Activated CD8-positive, alpha-beta memory T cell treated with anti-CD3 and anti-CD28 coated beads for 1 hour (primary cell): Measurements from ENCODE around the gene VAX1.

ENCODE experiments used
- DNase-seq, 2 donors: peaks; one replicate each; pipeline ENCODE4 v3.0.0-alpha.2; 2020; ENCODE audit warnings: low read depth in 1 of 2; ENCODE audit errors: extremely low read depth in 1 of 2

Gene VAX1

DNA sequence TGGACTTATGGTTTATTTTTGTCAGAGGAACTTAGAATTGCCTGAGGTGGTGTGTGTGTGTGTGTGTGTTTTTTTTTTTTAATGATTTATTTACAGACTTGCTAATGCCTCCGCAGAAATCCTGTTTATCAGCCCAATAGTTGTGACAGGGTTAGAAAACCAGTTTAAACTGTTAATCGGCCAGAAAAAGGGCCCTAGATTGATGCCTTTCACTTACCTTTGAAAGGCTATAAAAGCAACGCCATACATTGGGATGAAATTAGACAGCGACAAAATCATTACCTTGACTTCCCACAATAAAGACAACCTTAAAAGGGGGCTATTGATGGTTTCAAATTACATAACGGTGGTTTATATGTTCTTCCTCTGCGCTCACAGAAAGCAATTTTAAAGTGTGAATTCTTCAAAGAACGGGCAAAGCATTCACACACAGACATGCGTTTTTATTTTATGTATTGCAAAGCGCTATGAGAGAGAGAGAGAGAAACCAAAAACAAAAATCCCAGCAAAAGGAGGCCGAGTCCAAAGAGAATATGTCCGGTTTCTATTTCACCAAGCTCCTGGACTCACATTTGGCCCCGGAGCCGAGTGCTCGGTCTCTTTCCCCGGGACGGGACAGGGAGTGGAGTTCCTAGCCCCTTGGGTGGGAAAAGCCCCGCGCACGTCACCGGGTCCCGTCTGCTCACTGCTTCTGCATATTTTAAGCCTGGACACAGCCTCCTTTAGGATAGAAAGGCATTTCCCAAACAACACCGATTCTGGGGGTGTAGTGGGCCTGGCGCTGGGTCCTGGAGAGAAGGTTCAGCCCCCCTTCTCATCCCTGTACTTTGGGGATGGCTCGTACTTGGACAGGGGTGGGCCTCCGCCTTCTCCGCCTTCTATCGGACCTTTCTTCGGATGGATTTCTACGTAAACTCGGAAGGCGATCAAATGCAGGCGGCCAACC, 26.8 kb upstream of the VAX1 start:
- no peak for DNase-seq

GRCh38 chr10:117163954-117164548, 26.0 kb upstream of the VAX1 start:
- DNase-seq: no peak

- DNase-seq: no peak
Measured at GRCh38 chr10:117163061-117163953, 25.2 kb upstream of the VAX1 start.

DNA sequence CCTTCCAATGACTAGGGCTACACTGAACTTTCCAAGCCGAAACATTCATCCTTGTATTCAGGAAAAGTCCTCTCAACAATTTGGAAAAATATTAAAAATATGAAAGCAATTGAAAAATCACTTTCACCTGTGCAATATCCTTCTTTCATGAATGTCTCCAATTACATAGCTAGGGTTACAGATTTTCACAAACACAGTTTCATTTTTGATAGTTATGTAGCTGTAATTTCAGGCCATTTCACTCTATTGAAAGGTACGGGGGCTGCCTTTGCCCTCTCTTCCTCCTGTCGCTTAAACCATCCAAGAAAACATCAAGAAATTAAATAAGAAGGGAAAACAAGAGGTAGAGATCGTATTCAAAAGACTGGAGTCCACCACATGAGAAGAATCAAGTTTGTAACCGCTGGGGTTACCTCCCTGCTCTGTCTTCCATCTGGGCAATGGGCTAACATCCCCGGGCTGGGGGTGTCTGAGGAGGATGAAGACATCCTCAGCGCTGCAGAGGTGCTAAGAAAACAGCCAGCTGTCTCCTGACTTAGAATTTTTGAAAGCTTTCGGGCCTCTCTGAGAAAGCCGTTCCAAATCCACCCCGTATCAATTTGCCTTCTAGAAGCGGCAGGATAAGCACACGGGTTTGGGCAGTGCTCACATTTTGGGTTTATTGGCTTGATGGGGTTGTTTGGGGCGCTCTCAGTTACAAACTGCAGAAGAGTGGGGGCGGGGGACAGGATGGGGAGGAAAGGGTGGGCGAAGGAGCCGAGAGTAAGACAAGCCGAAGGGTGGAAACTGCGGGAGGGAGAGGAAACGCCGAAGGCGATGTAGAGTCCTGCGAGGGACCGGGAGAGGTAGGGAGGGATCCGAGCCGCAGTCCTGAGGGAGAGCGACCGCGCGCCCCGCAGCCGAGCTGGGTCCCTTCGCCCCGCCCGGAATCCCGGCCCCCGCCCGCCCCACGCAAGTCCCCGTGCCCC, 24.3 kb upstream of the VAX1 start:
- no peak for DNase-seq

DNA sequence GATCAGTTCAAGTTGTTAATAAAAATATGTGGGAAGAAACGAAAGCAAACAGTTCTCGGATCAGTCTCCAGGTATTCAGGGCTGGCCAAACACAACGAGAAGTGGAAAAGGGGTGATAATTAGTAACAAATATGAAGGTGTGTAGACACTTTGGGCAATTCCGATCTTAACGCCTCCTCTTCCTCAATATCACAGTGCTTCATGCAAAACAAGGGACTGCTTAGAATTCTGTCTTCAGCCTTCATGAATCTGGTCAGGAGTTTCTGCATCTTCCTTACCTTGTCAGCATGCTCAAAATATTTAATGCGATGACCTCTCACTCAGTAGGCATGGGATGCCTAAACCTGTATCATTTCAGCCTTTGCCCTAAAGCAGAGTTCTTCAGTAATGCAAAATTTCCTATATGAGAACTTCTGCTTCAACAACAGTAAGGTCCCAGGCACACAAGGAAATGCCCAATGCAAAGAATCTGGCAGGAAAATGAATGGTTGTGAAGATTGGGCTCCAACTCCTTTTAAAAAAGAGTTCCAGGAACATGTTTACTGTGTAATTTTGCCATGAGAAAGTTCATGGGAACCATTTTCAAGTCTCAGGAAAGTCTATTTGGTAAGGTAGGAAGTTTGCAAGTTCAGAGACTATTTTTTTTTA, 23.4 kb upstream of the VAX1 start:
- DNase-seq: no peak

GRCh38 chr10:117160567-117160966, 22.5 kb upstream of the VAX1 start:
- no peak for DNase-seq

GRCh38 chr10:117159390-117159789, 21.3 kb upstream of the VAX1 start:
- no peak for DNase-seq

- DNase-seq: no peak
Measured at GRCh38 chr10:117158297-117158696, 20.2 kb upstream of the VAX1 start.

DNA sequence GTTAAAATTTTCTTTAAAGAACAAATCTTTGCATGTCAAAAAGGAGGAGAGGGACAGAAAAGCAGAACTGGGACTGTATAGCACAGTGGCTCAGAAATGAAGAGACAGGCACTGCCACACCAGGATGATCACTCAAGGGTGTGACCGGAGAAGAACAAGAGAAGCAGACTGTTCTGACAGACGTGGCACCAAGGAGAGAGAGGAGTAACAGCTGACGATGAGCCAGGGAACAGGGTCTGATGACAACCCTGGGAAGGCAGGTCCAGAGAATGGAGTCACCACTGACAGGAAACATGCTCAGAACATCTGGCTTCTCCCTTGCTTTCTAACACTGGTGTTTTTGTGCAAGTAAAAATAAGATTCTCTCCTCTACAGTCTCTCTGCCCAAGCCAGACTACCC, 14.6 kb upstream of the VAX1 start:
- no peak for DNase-seq

DNA sequence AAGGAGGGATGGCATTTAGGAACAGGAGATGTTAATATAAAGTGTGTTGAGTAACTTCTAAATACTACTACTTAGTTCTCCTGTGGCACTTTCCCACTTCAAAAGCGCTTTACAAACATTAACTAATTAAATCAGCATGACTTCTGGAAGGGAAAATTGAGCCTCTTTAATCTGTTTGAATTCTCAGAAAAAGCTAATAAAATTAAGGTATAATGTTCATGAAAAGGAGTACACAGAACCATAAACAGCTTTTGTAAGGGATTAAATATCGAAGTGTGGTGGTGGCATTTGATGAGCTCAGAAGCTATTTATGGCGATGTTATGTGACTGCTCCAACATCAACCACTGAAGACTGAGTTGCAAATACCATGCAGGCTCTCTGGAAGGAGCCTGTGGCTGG, 10.2 kb upstream of the VAX1 start:
- no peak for DNase-seq

DNA sequence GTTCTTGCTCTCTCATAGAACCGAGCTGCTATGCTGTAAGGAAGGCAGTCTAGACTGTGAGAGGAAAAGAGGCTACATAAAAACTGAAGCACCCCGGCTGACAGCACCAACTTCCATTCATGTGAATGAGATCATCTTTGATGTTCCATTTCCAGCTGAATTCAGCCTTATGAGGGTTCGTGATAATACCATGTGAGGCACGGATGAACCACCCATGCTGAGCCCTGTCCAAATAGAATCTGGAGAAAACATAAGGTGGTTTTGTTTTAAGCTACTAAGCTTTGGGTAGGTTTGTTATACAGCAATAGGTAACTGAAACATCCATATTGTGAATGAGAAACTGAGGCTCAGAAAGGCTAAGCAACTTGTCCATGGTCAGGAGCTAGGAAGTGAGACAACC, 6.9 kb upstream of the VAX1 start:
- DNase-seq: no peak

DNA sequence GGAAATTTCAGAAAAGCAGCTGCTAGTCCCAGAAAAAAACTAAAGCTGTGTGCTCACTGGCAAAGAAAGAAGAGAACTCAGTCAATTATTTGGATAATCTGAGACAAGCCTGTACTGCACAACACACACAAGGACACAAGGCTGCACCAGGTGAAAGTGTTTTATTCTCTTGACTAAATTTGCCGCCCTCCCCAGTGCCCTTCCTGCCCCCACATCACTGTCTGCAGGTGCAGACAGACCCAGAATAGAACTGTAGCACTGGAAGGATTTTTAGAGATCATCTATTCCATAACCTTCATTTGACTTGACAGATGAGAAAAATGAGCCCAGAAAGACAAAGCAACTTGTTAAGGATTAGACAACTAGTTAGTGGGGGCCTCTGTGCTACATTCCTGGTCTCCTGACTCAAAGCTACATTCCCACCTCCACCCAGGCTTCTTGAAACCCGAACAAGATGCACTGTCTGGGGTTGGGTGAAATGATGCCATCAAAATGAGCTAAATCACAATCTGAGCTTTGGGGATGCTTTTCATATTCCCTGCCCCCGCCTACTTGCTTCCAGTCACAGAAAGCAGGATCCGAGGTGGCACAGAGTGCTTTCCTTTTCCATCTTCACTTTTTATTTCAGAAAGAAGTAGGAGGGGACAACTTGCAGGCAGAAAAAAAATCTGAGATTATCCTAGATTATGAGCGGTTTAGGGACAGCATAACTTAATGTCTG, 5.2 kb upstream of the VAX1 start:
- no peak for DNase-seq

DNA sequence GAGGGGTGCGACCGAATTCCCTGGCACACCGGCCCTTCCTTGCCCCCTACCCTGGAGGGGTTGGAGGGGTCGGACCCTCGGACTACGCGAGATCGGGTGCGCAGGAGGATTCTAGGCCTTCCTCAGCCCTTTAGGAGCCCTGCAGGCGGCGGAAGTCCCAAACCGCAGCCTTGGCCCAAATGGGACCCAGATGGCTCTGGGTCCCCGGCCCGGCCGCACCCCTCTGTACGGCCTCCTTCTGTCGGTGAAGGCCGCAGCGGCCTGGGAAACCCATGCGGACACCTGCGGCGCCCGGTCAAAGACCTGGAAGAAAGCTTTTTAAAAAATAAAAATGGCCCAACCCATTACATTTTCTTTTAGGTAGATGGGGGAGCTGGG, 2.4 kb upstream of the VAX1 start:
- DNase-seq: no peak

- DNase-seq: no peak
Measured at GRCh38 chr10:117139581-117140524, 1.8 kb upstream of the VAX1 start.

- no peak for DNase-seq
Measured at GRCh38 chr10:117138838-117139580, 939 bp upstream of the VAX1 start.

- DNase-seq: no peak
Measured at GRCh38 chr10:117137031-117137910, 799 bp downstream of the VAX1 start.
